Karpas-422 (cell line): ENCODE measurements around the gene HRH1. TPM values are rescaled to one million over a fixed set of nuclear protein-coding genes. Genes with fewer than 3 reads are reported as not detected.

Experiments used
- DNase-seq: peaks from one replicate; pipeline ENCODE4 v3.0.0-alpha.2; 2015
- H2AFZ ChIP-seq: fragments of 200-600 bp; sonication (generic); 2 replicates; pipeline ENCODE4 v1.6.1; 2014; ENCODE audit warnings: antibody characterized with exemption, low read length, mixed read lengths
- H3K27ac ChIP-seq: fragments of 200-600 bp; sonication (generic); 2 replicates; pipeline ENCODE4 v1.5.1; 2014; ENCODE audit warnings: mild to moderate bottlenecking, low read length, moderate library complexity
- H3K27me3 ChIP-seq: fragments of 200-600 bp; sonication (generic); 2 replicates; pipeline ENCODE4 v1.6.1; 2014; ENCODE audit warnings: low read length, mixed read lengths
- H3K36me3 ChIP-seq: fragments of 200-600 bp; sonication (generic); 2 replicates; pipeline ENCODE4 v1.6.1; 2014; ENCODE audit warnings: low read length, mixed read lengths; ENCODE audit not compliant: insufficient read depth
- H3K4me1 ChIP-seq: fragments of 200-600 bp; sonication (generic); 2 replicates; pipeline ENCODE4 v1.6.1; 2014; ENCODE audit warnings: mild to moderate bottlenecking, low read length, mixed read lengths
- H3K4me2 ChIP-seq: fragments of 200-600 bp; sonication (generic); 2 replicates; pipeline ENCODE4 v1.6.1; 2014; ENCODE audit warnings: low read length, low read depth, mild to moderate bottlenecking; ENCODE audit not compliant: poor library complexity, severe bottlenecking
- H3K4me3 ChIP-seq: fragments of 200-600 bp; sonication (generic); 2 replicates; pipeline ENCODE4 v1.5.1; 2014; ENCODE audit warnings: mild to moderate bottlenecking, antibody characterized with exemption, low read length, mixed read lengths
- H3K79me2 ChIP-seq: fragments of 200-600 bp; sonication (generic); 2 replicates; pipeline ENCODE4 v1.6.1; 2014; ENCODE audit warnings: mild to moderate bottlenecking, low read length, mixed read lengths
- H3K9ac ChIP-seq: fragments of 200-600 bp; sonication (generic); 2 replicates; pipeline ENCODE4 v1.6.0; 2014; ENCODE audit warnings: low read length
- H3K9me2 ChIP-seq: fragments of 200-600 bp; sonication (generic), shearing (Covaris generic); replicated peaks from 2 replicates; pipeline ENCODE4 v1.6.0; 2014; ENCODE audit warnings: mild to moderate bottlenecking, low read length, moderate library complexity; ENCODE audit not compliant: insufficient read depth
- H3K9me3 ChIP-seq: fragments of 300-700, 200-600 bp; sonication (generic); 2 replicates; pipeline ENCODE4 v1.6.1; 2014; ENCODE audit warnings: low read length, mixed read lengths
- H4K20me1 ChIP-seq: fragments of 200-600 bp; sonication (generic); 2 replicates; pipeline ENCODE4 v1.6.1; 2014; ENCODE audit warnings: mild to moderate bottlenecking, antibody characterized with exemption, low read length, low read depth; ENCODE audit not compliant: insufficient read depth
- small RNA-seq: library from RNA; depleted of rRNA; stranded (forward); fragments of <200 nt; gene quantifications from one replicate; pipeline ENCODE3, GENCODE V24; 2014
- total RNA-seq: library from RNA; depleted of rRNA; stranded (reverse); fragments of >200 nt; shearing (Covaris generic); gene quantifications from 2 replicates; pipeline ENCODE4 v1.2.3, GENCODE V29; 2014; ENCODE audit warnings: low replicate concordance; rRNA removed

HRH1 gene
- total RNA-seq, 1 experiment from 2014 or later, result 9.6 TPM

DNA sequence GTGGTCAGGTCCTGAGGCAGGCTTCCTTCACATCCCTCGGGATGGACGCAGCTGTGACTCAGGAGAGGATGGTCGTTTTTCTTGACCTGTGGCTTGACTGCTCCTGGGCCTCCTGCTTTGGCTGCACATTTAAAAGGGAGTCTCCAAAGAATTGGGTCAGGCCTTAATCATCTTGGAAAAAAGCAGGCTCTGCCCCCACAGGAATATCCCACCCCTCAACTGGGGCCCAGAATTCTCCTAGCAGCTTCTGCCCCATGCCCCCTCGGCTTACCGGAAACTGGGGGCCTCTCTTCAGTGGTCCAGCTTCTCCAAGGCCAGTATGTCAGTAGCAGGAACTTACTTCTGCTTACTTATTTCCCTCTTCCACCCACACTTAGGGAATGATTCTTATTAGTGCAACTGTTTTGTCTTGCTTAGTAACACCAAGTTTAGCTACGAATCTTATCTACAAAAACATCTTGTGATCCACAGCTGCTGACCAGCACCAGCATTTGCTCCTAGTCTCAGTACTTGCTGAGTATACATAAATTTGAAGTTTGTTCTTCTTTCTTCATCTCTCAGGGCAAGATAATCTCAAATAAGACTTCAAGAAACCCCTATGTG is 153.6 kb downstream of the HRH1 start:
- H3K9me3 ChIP-seq, result no peaks in the 10 kb centered on the region
- no peaks in the 10 kb centered on the region for H4K20me1 ChIP-seq
- peaks cover 7% of the 10 kb centered on the region for H3K4me1 ChIP-seq
- H3K27ac ChIP-seq, result no peak overlapping the region
- H3K9me2 ChIP-seq, result no peaks in the 10 kb centered on the region
- H3K36me3 ChIP-seq, result peaks cover 13% of the 10 kb centered on the region
- H3K27me3 ChIP-seq, result no peaks in the 10 kb centered on the region
- no peaks in the 10 kb centered on the region for H3K79me2 ChIP-seq
- no peak overlapping the region for H2AFZ ChIP-seq
- no peak overlapping the region for H3K4me3 ChIP-seq
- H3K9ac ChIP-seq, result no peak overlapping the region
- DNase-seq, result no peak
- no peak overlapping the region for H3K4me2 ChIP-seq

DNA sequence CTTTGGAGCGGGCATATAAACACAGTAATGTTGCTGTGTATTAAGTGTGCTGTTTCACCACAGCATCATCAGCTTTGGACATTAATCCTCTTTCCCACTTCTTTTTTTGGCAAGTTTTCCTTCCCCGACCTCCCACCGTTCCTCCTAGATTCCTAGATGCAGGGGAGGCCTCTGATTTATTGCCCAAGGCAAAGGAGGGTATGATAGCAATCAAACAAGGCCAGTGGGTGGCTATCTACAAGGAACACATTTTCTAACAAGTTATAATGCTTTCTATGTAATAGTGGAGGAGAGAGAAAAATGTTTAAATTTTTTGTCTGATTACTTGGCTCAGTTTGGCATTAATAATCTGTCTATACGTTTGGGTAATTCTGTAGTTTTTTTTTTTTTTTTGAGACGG is 156.0 kb downstream of the HRH1 start:
- H3K79me2 ChIP-seq, result no peaks in the 10 kb centered on the region
- H3K4me2 ChIP-seq, result no peak overlapping the region
- no peak for DNase-seq
- peaks cover 29% of the 10 kb centered on the region; the same call in 1 of the 2 replicates for H3K36me3 ChIP-seq
- H3K4me1 ChIP-seq, result no peaks in the 10 kb centered on the region
- no peaks in the 10 kb centered on the region for H3K9me3 ChIP-seq
- H3K4me3 ChIP-seq, result no peak overlapping the region
- H3K27me3 ChIP-seq, result no peaks in the 10 kb centered on the region
- no peaks in the 10 kb centered on the region for H4K20me1 ChIP-seq
- no peak overlapping the region for H3K27ac ChIP-seq
- no peak overlapping the region for H2AFZ ChIP-seq
- H3K9ac ChIP-seq, result no peak overlapping the region
- no peaks in the 10 kb centered on the region for H3K9me2 ChIP-seq

DNA sequence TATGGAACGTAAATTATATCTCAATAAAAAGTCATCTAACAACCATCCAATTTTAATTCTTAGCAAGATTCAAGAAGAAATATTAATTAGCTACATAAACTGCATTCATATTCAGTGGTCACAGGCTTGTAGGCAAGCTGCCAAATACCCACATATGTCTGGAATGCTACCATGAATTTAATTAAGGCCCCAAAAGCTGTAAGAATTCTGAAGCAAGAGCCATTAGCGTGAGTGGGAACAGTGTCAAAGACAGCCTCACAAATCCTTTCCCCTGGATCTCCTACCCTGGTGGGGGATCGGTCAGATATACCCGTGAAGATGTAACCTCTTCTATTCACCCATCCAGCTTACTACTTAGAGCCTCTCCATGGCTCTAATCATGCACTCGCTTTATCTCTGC is 157.9 kb downstream of the HRH1 start:
- H3K4me3 ChIP-seq, result no peak overlapping the region
- DNase-seq, result no peak
- H3K9ac ChIP-seq, result no peak overlapping the region
- H3K4me1 ChIP-seq, result no peaks in the 10 kb centered on the region
- H3K4me2 ChIP-seq, result no peak overlapping the region
- H4K20me1 ChIP-seq, result no peaks in the 10 kb centered on the region
- H3K27ac ChIP-seq, result no peak overlapping the region
- no peaks in the 10 kb centered on the region for H3K27me3 ChIP-seq
- H3K9me3 ChIP-seq, result no peaks in the 10 kb centered on the region
- no peaks in the 10 kb centered on the region for H3K9me2 ChIP-seq
- no peak overlapping the region for H2AFZ ChIP-seq
- H3K36me3 ChIP-seq, result peaks cover 33% of the 10 kb centered on the region; the same call in 1 of the 2 replicates
- H3K79me2 ChIP-seq, result no peaks in the 10 kb centered on the region

Small RNA genes within 50 kb of the gene (small RNA-seq; reads per million reads assigned to genes)
- gene AC083855.1, result not detected

Other genes starting within 250 kb of the HRH1 start
- gene SLC6A1, start 161.7 kb upstream of the HRH1 start, total RNA-seq, result not detected in 2 replicates
- 24.6 and 50.9 TPM in 2 replicates for gene ATG7, start 117.9 kb downstream of the HRH1 start, total RNA-seq